ENCODE measurements around the gene GPS1. TPM values are rescaled to one million over a fixed set of nuclear protein-coding genes. Genes with fewer than 3 reads are reported as not detected.

The GPS1 gene
- total and polyA plus RNA-seq, 9 of the 15 experiments (the other 6 are each of a cell fraction or from before 2014, with no cell fraction given) = 3.1 to 167 (median 69.9) TPM

- Histone ChIP-seq H2AFZ (ENCODE audit: low read depth, low read length) (no peak overlapping the region), H3K4me1 (replicated peaks in 1 of 2; ENCODE audit: control insufficient read depth in 2 of 2, insufficient read depth in 2 of 2, low read length in 2 of 2) (peaks cover 6 to 49% of the 10 kb centered on the region in 2 experiments; a peak in 4 of 5 replicates), H3K36me3 (ENCODE audit: control insufficient read depth, insufficient read depth, low read length) (peaks cover 6% of the 10 kb centered on the region; the same call in 2 of the 3 replicates), H3K9me1 (ENCODE audit: control insufficient read depth, insufficient read depth, low read length) (no peaks in the 10 kb centered on the region), H4K20me1 (replicated peaks; ENCODE audit: control insufficient read depth, insufficient read depth, low read length) (peaks cover 10% of the 10 kb centered on the region; the same call in 1 of the 2 replicates), H3K9ac (ENCODE audit: insufficient read depth in 1 of 2, low read depth in 2 of 2, low read length in 2 of 2) (no peak overlapping the region), H3K27me3 (ENCODE audit: control insufficient read depth in 2 of 2, insufficient read depth in 2 of 2, low read length in 2 of 2) (no peaks in the 10 kb centered on the region), H3K27ac (ENCODE audit: extremely low read depth, low read depth, low read length) (no peak overlapping the region), H3K4me2 (ENCODE audit: insufficient read depth, low read length) (no peak overlapping the region), H3K9me3 (replicated peaks; ENCODE audit: control insufficient read depth, insufficient read depth, low read depth, low read length) (no peaks in the 10 kb centered on the region), H3K79me2 (ENCODE audit: control insufficient read depth, insufficient read depth, low read length) (peaks cover 11% of the 10 kb centered on the region), H3K4me3 (no peak overlapping the region)
- in situ Hi-C loops (cut with MboI) (no loop called here), intact Hi-C loops (cut with micrococcal nuclease) (no loop called here)
- no TSS peak for BruUV-seq (replicated peaks)
- ChIA-PET CTCF (ENCODE audit: low intra/inter-chr PET ratio) (no interaction called here), POLR2A (interaction anchor here (1.2 to 1.4 kb wide), 2 partner anchors 9 to 18 kb away, joined by 5 to 7 read pairs; partner anchors contain the start of genes CENPX and LRRC45)
- FAIRE-seq (no peak), DNase-seq (ENCODE audit: extremely low read depth in 1 of 4, low spot score in 3 of 4) (no peak), ATAC-seq (no peak)
- 73% methylated on average over 16 of the region's 17 CpGs for WGBS (ENCODE audit: insufficient coverage, low coverage, missing lambda C conversion rate)
- TF ChIP-seq HLTF (IDR thresholded peaks at IDR 0.05) (no peak), ILF3 (IDR thresholded peaks at IDR 0.05; ENCODE audit: borderline replicate concordance) (no peak), EP300 (IDR thresholded peaks at IDR 0.05; ENCODE audit: low read length) (no peak), ZNF316 (IDR thresholded peaks at IDR 0.05) (no peak), SMARCC2 (IDR thresholded peaks at IDR 0.05; ENCODE audit: low read depth) (no peak), MYC (IDR thresholded peaks at IDR 0.05; ENCODE audit: low read depth, low read length) (no peak), MYC (CRISPR knock-in tag; IDR thresholded peaks at IDR 0.05; ENCODE audit: borderline replicate concordance, low read depth) (no peak), ELF2 (CRISPR knock-in tag; IDR thresholded peaks at IDR 0.05) (no peak), ZNF282 (CRISPR knock-in tag; IDR thresholded peaks at IDR 0.05) (no peak)
- TF ChIP-seq, protein P1, sequence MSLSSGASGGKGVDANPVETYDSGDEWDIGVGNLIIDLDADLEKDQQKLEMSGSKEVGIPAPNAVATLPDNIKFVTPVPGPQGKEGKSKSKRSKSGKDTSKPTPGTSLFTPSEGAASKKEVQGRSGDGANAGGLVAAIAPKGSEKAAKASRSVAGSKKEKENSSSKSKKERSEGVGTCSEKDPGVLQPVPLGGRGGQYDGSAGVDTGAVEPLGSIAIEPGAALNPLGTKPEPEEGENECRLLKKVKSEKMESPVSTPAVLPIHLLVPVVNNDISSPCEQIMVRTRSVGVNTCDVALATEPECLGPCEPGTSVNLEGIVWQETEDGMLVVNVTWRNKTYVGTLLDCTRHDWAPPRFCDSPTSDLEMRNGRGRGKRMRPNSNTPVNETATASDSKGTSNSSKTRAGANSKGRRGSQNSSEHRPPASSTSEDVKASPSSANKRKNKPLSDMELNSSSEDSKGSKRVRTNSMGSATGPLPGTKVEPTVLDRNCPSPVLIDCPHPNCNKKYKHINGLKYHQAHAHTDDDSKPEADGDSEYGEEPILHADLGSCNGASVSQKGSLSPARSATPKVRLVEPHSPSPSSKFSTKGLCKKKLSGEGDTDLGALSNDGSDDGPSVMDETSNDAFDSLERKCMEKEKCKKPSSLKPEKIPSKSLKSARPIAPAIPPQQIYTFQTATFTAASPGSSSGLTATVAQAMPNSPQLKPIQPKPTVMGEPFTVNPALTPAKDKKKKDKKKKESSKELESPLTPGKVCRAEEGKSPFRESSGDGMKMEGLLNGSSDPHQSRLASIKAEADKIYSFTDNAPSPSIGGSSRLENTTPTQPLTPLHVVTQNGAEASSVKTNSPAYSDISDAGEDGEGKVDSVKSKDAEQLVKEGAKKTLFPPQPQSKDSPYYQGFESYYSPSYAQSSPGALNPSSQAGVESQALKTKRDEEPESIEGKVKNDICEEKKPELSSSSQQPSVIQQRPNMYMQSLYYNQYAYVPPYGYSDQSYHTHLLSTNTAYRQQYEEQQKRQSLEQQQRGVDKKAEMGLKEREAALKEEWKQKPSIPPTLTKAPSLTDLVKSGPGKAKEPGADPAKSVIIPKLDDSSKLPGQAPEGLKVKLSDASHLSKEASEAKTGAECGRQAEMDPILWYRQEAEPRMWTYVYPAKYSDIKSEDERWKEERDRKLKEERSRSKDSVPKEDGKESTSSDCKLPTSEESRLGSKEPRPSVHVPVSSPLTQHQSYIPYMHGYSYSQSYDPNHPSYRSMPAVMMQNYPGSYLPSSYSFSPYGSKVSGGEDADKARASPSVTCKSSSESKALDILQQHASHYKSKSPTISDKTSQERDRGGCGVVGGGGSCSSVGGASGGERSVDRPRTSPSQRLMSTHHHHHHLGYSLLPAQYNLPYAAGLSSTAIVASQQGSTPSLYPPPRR (CRISPR knock-in tag; IDR thresholded peaks at IDR 0.05; ENCODE audit: borderline replicate concordance) = no peak
- TF ChIP-seq, protein P2, sequence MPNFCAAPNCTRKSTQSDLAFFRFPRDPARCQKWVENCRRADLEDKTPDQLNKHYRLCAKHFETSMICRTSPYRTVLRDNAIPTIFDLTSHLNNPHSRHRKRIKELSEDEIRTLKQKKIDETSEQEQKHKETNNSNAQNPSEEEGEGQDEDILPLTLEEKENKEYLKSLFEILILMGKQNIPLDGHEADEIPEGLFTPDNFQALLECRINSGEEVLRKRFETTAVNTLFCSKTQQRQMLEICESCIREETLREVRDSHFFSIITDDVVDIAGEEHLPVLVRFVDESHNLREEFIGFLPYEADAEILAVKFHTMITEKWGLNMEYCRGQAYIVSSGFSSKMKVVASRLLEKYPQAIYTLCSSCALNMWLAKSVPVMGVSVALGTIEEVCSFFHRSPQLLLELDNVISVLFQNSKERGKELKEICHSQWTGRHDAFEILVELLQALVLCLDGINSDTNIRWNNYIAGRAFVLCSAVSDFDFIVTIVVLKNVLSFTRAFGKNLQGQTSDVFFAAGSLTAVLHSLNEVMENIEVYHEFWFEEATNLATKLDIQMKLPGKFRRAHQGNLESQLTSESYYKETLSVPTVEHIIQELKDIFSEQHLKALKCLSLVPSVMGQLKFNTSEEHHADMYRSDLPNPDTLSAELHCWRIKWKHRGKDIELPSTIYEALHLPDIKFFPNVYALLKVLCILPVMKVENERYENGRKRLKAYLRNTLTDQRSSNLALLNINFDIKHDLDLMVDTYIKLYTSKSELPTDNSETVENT (CRISPR knock-in tag; IDR thresholded peaks at IDR 0.05) = no peak
- TF ChIP-seq, protein P3, sequence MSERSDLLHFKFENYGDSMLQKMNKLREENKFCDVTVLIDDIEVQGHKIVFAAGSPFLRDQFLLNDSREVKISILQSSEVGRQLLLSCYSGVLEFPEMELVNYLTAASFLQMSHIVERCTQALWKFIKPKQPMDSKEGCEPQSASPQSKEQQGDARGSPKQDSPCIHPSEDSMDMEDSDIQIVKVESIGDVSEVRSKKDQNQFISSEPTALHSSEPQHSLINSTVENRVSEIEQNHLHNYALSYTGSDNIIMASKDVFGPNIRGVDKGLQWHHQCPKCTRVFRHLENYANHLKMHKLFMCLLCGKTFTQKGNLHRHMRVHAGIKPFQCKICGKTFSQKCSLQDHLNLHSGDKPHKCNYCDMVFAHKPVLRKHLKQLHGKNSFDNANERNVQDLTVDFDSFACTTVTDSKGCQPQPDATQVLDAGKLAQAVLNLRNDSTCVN (CRISPR knock-in tag; IDR thresholded peaks at IDR 0.05) = no peak
Measured at GRCh38 chr17:82041144-82041814, 10.4 kb upstream of the GPS1 start.

Measured in K562 (cell line).